DND-41 (cell line): ENCODE measurements around the gene NPEPPS.
"Not testable (repeated sequence)": the region's sequence is repeated elsewhere in the genome, so short reads cannot be mapped to it uniquely, and the experiment has no call there.

Experiments
- EZH2 ChIP-seq: IDR thresholded peaks from 3 replicates; pipeline ENCODE4 v1.6.1; 2012; ENCODE audit warnings: borderline replicate concordance, low read depth, mild to moderate bottlenecking, moderate library complexity, low read length, inconsistent platforms; ENCODE audit not compliant: severe bottlenecking
- TF ChIP-seq, protein P1 (sequence below): IDR thresholded peaks from 2 replicates; pipeline ENCODE4 v1.5.1; 2012; ENCODE audit warnings: borderline replicate concordance, low read length, moderate library complexity, mild to moderate bottlenecking; ENCODE audit not compliant: poor library complexity, severe bottlenecking; ENCODE audit errors: extremely low read depth

- TF ChIP-seq, protein P1, sequence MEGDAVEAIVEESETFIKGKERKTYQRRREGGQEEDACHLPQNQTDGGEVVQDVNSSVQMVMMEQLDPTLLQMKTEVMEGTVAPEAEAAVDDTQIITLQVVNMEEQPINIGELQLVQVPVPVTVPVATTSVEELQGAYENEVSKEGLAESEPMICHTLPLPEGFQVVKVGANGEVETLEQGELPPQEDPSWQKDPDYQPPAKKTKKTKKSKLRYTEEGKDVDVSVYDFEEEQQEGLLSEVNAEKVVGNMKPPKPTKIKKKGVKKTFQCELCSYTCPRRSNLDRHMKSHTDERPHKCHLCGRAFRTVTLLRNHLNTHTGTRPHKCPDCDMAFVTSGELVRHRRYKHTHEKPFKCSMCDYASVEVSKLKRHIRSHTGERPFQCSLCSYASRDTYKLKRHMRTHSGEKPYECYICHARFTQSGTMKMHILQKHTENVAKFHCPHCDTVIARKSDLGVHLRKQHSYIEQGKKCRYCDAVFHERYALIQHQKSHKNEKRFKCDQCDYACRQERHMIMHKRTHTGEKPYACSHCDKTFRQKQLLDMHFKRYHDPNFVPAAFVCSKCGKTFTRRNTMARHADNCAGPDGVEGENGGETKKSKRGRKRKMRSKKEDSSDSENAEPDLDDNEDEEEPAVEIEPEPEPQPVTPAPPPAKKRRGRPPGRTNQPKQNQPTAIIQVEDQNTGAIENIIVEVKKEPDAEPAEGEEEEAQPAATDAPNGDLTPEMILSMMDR, result not testable (repeated sequence)
- TF ChIP-seq EZH2, result not testable (repeated sequence)
Observed at GRCh38 chr17:47593522-47593921, 62.6 kb downstream of the NPEPPS start.
